ENCODE data around the gene EFEMP2.
"Not testable (repeated sequence)": the region's sequence is repeated elsewhere in the genome, so short reads cannot be mapped to it uniquely, and the experiment has no call there.

Gene EFEMP2

GRCh38 chr11:65854161-65854592, 18.4 kb downstream of the EFEMP2 start:
- DNase-seq = no peak

GRCh38 chr11:65853246-65853979, 19.2 kb downstream of the EFEMP2 start:
- no peak for DNase-seq

GRCh38 chr11:65852508-65853245, 19.9 kb downstream of the EFEMP2 start:
- no peak for DNase-seq

- DNase-seq = no peak
Observed at GRCh38 chr11:65851811-65852507, 20.6 kb downstream of the EFEMP2 start.

GRCh38 chr11:65851083-65851579, 21.5 kb downstream of the EFEMP2 start:
- DNase-seq = no peak

GRCh38 chr11:65850217-65851082, 22.1 kb downstream of the EFEMP2 start:
- DNase-seq = no peak

- no peak for DNase-seq
Observed at GRCh38 chr11:65849771-65850216, 22.8 kb downstream of the EFEMP2 start.

GRCh38 chr11:65849366-65849765, 23.2 kb downstream of the EFEMP2 start:
- no peak for DNase-seq

- not testable (repeated sequence) for DNase-seq
Observed at GRCh38 chr11:65848693-65849092, 23.9 kb downstream of the EFEMP2 start.

GRCh38 chr11:65847746-65848145, 24.9 kb downstream of the EFEMP2 start:
- no peak for DNase-seq

- no peak for DNase-seq
Observed at GRCh38 chr11:65844231-65844872, 28.2 kb downstream of the EFEMP2 start.

- DNase-seq = no peak
Observed at GRCh38 chr11:65843811-65844210, 28.8 kb downstream of the EFEMP2 start.

- no peak for DNase-seq
Observed at GRCh38 chr11:65842144-65842543, 30.5 kb downstream of the EFEMP2 start.

- no peak for DNase-seq
Observed at GRCh38 chr11:65834202-65834601, 38.4 kb downstream of the EFEMP2 start.

- DNase-seq = peak; percentile 96
Observed at GRCh38 chr11:65833297-65834030, 39.1 kb downstream of the EFEMP2 start, which contains the start of gene SNX32. Gene SNX32 (plus strand): TSS chr11:65833963. CDS start chr11:65834066, 103 bp downstream.

- not testable (repeated sequence) for DNase-seq
Observed at GRCh38 chr11:65832231-65832630, 40.4 kb downstream of the EFEMP2 start.

- DNase-seq = no peak
Observed at GRCh38 chr11:65829459-65829858, 43.1 kb downstream of the EFEMP2 start.

- DNase-seq = no peak
Observed at GRCh38 chr11:65826984-65827735, 45.4 kb downstream of the EFEMP2 start.

GRCh38 chr11:65822776-65823528, 49.6 kb downstream of the EFEMP2 start:
- no peak for DNase-seq

Measured in right hindlimb (tissue), 1 donor.